ENCODE measurements around the gene ORM2.

GRCh38 chr9:114344188-114344566 is 14.5 kb downstream of the ORM2 start:
- no peak for TF ChIP-seq CTCF (IDR thresholded peaks at IDR 0.05)
- no peak for TF ChIP-seq POLR2A (IDR thresholded peaks at IDR 0.05)

All from esophagus squamous epithelium (tissue), 4 donors.